Measurements from ENCODE around the gene ANKS1B.

The ANKS1B gene

GRCh38 chr12:99231031-99231430 is 753.7 kb downstream of the ANKS1B start (continued):
- TF ChIP-seq ZBTB10 (tag by site-specific recombination; IDR thresholded peaks at IDR 0.05) (no peak), ZNF585B (tag by site-specific recombination; IDR thresholded peaks at IDR 0.05) (no peak), PATZ1 (tag by site-specific recombination; IDR thresholded peaks at IDR 0.05) (no peak), MEIS1 (CRISPR knock-in tag; IDR thresholded peaks at IDR 0.05; ENCODE audit: borderline replicate concordance) (no peak), ZNF558 (tag by site-specific recombination; IDR thresholded peaks at IDR 0.05) (no peak), ZNF426 (tag by site-specific recombination; IDR thresholded peaks at IDR 0.05) (no peak), OVOL3 (tag by site-specific recombination; IDR thresholded peaks at IDR 0.05) (no peak), SETDB1 (IDR thresholded peaks at IDR 0.05; ENCODE audit: insufficient read length, low read length) (no peak)

GRCh38 chr12:99224237-99224636 is 760.5 kb downstream of the ANKS1B start:
- Histone ChIP-seq H3K9me3 (ENCODE audit: control insufficient read depth, insufficient read depth, low read depth, low read length) (no peaks in the 10 kb centered on the region), H3K27ac (ENCODE audit: extremely low read depth, low read depth, low read length) (no peak overlapping the region), H3K4me1 (ENCODE audit: control insufficient read depth, insufficient read depth, low read length) (no peaks in the 10 kb centered on the region), H3K36me3 (ENCODE audit: control insufficient read depth in 2 of 2, insufficient read depth in 1 of 2, low read length in 2 of 2) (no peaks in the 10 kb centered on the region), H3K4me3 (ENCODE audit: low read depth, low read length) (no peak overlapping the region)
- POLR2A ChIA-PET = no interaction called here
- TF ChIP-seq ZNF514 (tag by site-specific recombination; IDR thresholded peaks at IDR 0.05) (no peak), ZNF423 (tag by site-specific recombination; IDR thresholded peaks at IDR 0.05) (no peak)
- CTCF ChIA-PET = interaction anchor here (0.5 kb wide), 1 partner anchor 557 kb away, joined by 3 read pairs; no protein-coding TSS in a partner anchor

- TF ChIP-seq ZNF423 (tag by site-specific recombination; IDR thresholded peaks at IDR 0.05) (no peak), AEBP2 (tag by site-specific recombination; IDR thresholded peaks at IDR 0.05; ENCODE audit: borderline replicate concordance) (no peak), ZNF600 (tag by site-specific recombination; IDR thresholded peaks at IDR 0.05) (no peak), PATZ1 (tag by site-specific recombination; IDR thresholded peaks at IDR 0.05) (no peak), ZBTB20 (tag by site-specific recombination; IDR thresholded peaks at IDR 0.05) (no peak)
- CTCF ChIA-PET = no interaction called here
- Histone ChIP-seq H3K27ac (ENCODE audit: extremely low read depth, low read depth, low read length) (no peak overlapping the region), H3K36me3 (ENCODE audit: control insufficient read depth in 2 of 2, insufficient read depth in 1 of 2, low read length in 2 of 2) (no peaks in the 10 kb centered on the region), H3K4me1 (ENCODE audit: control insufficient read depth, insufficient read depth, low read length) (no peaks in the 10 kb centered on the region), H3K9me3 (ENCODE audit: control insufficient read depth, insufficient read depth, low read depth, low read length) (no peaks in the 10 kb centered on the region), H3K4me3 (ENCODE audit: low read depth, low read length) (no peak overlapping the region)
- POLR2A ChIA-PET = no interaction called here
These were observed 761.2 kb downstream of the ANKS1B start for GRCh38 chr12:99223579-99223978.

Data from HEK293 (cell line).